Activated B cell treated with CpG ODN at 0.5 μM for 24 hours (primary cell): ENCODE measurements around the gene FABP3. TPM values are rescaled to one million over a fixed set of nuclear protein-coding genes. Genes with fewer than 3 reads are reported as not detected.

Experiments used
- ATAC-seq: fragments of 200-7000 bp; cut with Tn5 transposase; one replicate; pipeline ENCODE4 v1.10.0; 2021; ENCODE audit warnings: low read depth, mild to moderate bottlenecking, moderate library complexity
- CTCF ChIA-PET: fragments of 350-600 bp; sonication (Branson Sonifier 250); formaldehyde crosslinking; loops from one replicate; lab custom pipeline; 2021; ENCODE audit warnings: antibody characterized with exemption; lab: Charles Lee
- POLR2A ChIA-PET: fragments of 350-600 bp; sonication (Branson Sonifier 250); formaldehyde crosslinking; loops from one replicate; lab custom pipeline; 2021; ENCODE audit warnings: antibody characterized with exemption; lab: Charles Lee
- DNase-seq: peaks from one replicate; pipeline ENCODE4 v3.0.0; 2022
- H3K27ac Mint-ChIP-seq: one replicate; pipeline ENCODE4 v1.8.0; 2020; ENCODE audit warnings: mixed read lengths
- H3K27me3 Mint-ChIP-seq: one replicate; pipeline ENCODE4 v1.8.0; 2021; ENCODE audit warnings: mixed read lengths
- H3K36me3 Mint-ChIP-seq: one replicate; pipeline ENCODE4 v1.8.0; 2021; ENCODE audit warnings: low read depth, mixed read lengths
- H3K4me1 Mint-ChIP-seq: one replicate; pipeline ENCODE4 v1.8.0; 2021; ENCODE audit warnings: mixed read lengths
- H3K4me3 Mint-ChIP-seq: one replicate; pipeline ENCODE4 v1.8.0; 2020; ENCODE audit warnings: mild to moderate bottlenecking, mixed read lengths
- H3K9me3 Mint-ChIP-seq: one replicate; pipeline ENCODE4 v1.8.0; 2020; ENCODE audit warnings: mixed read lengths
- intact Hi-C: fragments of 100-400 bp; cut with micrococcal nuclease; formaldehyde crosslinking; loops from one replicate; pipeline ENCODE4 v1.15.1; 2024
- total RNA-seq: library from RNA; stranded (reverse); gene quantifications from 2 replicates; pipeline ENCODE4 v1.2.3, GENCODE V29; 2022
- TF ChIP-seq, protein P1 (sequence below): fragments of 200-600 bp; IDR thresholded peaks from one replicate; pipeline ENCODE4 v1.8.0; 2022; ENCODE audit warnings: antibody characterized with exemption, mild to moderate bottlenecking

Gene FABP3
- total RNA-seq, 1 donor from 2014 or later = 0.49 TPM

GRCh38 chr1:31372051-31372450 is 825 bp downstream of the FABP3 start:
- TF ChIP-seq, protein P1, sequence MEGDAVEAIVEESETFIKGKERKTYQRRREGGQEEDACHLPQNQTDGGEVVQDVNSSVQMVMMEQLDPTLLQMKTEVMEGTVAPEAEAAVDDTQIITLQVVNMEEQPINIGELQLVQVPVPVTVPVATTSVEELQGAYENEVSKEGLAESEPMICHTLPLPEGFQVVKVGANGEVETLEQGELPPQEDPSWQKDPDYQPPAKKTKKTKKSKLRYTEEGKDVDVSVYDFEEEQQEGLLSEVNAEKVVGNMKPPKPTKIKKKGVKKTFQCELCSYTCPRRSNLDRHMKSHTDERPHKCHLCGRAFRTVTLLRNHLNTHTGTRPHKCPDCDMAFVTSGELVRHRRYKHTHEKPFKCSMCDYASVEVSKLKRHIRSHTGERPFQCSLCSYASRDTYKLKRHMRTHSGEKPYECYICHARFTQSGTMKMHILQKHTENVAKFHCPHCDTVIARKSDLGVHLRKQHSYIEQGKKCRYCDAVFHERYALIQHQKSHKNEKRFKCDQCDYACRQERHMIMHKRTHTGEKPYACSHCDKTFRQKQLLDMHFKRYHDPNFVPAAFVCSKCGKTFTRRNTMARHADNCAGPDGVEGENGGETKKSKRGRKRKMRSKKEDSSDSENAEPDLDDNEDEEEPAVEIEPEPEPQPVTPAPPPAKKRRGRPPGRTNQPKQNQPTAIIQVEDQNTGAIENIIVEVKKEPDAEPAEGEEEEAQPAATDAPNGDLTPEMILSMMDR = no peak
- no peak for DNase-seq
- ATAC-seq = no peak
- H3K27me3 Mint-ChIP-seq = peaks cover 4% of the 10 kb centered on the region
- peaks cover 5% of the 10 kb centered on the region for H3K36me3 Mint-ChIP-seq
- H3K9me3 Mint-ChIP-seq = no peaks in the 10 kb centered on the region
- no peak overlapping the region for H3K4me3 Mint-ChIP-seq
- intact Hi-C loops = no loop called here
- H3K4me1 Mint-ChIP-seq = peaks cover 15% of the 10 kb centered on the region
- POLR2A ChIA-PET = no interaction called here
- no peak overlapping the region for H3K27ac Mint-ChIP-seq
- CTCF ChIA-PET = no interaction called here

GRCh38 chr1:31371121-31371959 is 1.5 kb downstream of the FABP3 start:
- intact Hi-C loops = no loop called here
- H3K27me3 Mint-ChIP-seq = peaks cover 4% of the 10 kb centered on the region
- no peak overlapping the region for H3K27ac Mint-ChIP-seq
- ATAC-seq = no peak
- no peak for DNase-seq
- TF ChIP-seq, protein P1 = no peak
- no peaks in the 10 kb centered on the region for H3K9me3 Mint-ChIP-seq
- ChIA-PET POLR2A (no interaction called here), CTCF (interaction anchor here (0.6 kb wide), 1 partner anchor 98 kb away, joined by 3 read pairs; no protein-coding TSS in a partner anchor)
- no peak overlapping the region for H3K4me3 Mint-ChIP-seq
- H3K36me3 Mint-ChIP-seq = peaks cover 7% of the 10 kb centered on the region
- peaks cover 15% of the 10 kb centered on the region for H3K4me1 Mint-ChIP-seq

DNA sequence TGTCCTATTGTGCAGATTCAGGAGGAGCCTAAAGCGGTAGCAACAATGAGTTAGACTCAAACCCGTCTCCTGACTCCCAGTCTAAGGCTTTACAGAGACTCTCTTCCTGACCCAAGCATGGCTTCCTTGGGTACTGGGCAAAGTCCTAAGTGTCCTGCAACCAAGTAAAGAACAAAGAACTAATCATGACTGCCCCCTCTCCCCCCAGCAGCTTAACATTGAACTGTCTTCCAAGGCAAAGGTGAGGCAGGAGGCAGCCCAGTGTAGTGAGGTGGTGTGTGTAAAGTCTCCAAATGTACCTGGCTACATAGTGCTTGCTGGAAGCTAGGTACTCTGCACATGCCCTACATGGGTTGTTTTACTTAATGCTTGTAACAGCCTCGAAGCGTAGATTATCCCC is 2.3 kb downstream of the FABP3 start:
- Mint-ChIP-seq H3K9me3 (no peaks in the 10 kb centered on the region), H3K27ac (no peak overlapping the region), H3K36me3 (peaks cover 10% of the 10 kb centered on the region), H3K27me3 (peaks cover 4% of the 10 kb centered on the region), H3K4me3 (no peak overlapping the region), H3K4me1 (peaks cover 15% of the 10 kb centered on the region)
- ATAC-seq = no peak
- ChIA-PET POLR2A (no interaction called here), CTCF (no interaction called here)
- intact Hi-C loops = no loop called here
- TF ChIP-seq, protein P1 = no peak
- DNase-seq = no peak

- POLR2A ChIA-PET = no interaction called here
- CTCF ChIA-PET = no interaction called here
- Mint-ChIP-seq H3K36me3 (peaks cover 14% of the 10 kb centered on the region), H3K4me3 (no peak overlapping the region), H3K27ac (no peak overlapping the region), H3K9me3 (no peaks in the 10 kb centered on the region), H3K27me3 (peaks cover 4% of the 10 kb centered on the region), H3K4me1 (peaks cover 15% of the 10 kb centered on the region)
- no peak for DNase-seq
- TF ChIP-seq, protein P1 = no peak
- ATAC-seq = no peak
- intact Hi-C loops = no loop called here
Measured at GRCh38 chr1:31370021-31370420, 2.9 kb downstream of the FABP3 start.

GRCh38 chr1:31368611-31369107 is 4.2 kb downstream of the FABP3 start:
- ATAC-seq (no peak), DNase-seq (no peak)
- Mint-ChIP-seq H3K27ac (no peak overlapping the region), H3K36me3 (peaks cover 28% of the 10 kb centered on the region), H3K27me3 (peaks cover 2% of the 10 kb centered on the region), H3K4me3 (no peak overlapping the region), H3K9me3 (no peaks in the 10 kb centered on the region), H3K4me1 (peaks cover 12% of the 10 kb centered on the region)
- CTCF ChIA-PET = no interaction called here
- POLR2A ChIA-PET = no interaction called here
- intact Hi-C loops = no loop called here
- TF ChIP-seq, protein P1 = no peak
